ENCODE data around the gene EIF3A.
"Not testable (repeated sequence)": the region's sequence is repeated elsewhere in the genome, so short reads cannot be mapped to it uniquely, and the experiment has no call there.

The EIF3A gene

DNA sequence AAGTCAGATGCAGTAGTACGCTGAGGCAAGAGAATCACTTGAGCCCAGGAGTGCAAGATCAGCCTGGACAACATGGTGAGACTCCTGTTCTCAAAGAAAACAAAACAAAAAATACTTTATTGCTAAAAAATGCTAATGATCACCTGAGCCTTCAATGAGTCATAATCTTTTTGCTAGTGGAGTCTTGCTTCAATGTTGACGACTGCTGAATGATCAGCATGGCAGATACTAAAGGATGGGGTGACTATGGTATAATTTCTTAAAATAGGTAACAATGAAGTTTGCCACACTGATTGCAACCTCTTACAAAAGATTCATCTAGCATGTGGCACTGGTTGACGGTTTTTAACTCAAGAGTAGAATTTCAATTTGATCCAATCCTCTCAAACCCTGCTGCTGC, 28.8 kb downstream of the EIF3A start:
- H3K27me3 Mint-ChIP-seq: no peaks in the 10 kb centered on the region
- no peak for DNase-seq
- H3K36me3 Mint-ChIP-seq: peaks cover 54 to 75% of the 10 kb centered on the region in 2 donors
- no peaks in the 10 kb centered on the region for H3K9me3 Mint-ChIP-seq
- H3K4me3 Mint-ChIP-seq: no peak overlapping the region
- H3K27ac Mint-ChIP-seq: no peak overlapping the region
- no peak for ATAC-seq (replicated peaks)
- peaks cover 19 to 23% of the 10 kb centered on the region in 2 donors for H3K4me1 Mint-ChIP-seq

DNA sequence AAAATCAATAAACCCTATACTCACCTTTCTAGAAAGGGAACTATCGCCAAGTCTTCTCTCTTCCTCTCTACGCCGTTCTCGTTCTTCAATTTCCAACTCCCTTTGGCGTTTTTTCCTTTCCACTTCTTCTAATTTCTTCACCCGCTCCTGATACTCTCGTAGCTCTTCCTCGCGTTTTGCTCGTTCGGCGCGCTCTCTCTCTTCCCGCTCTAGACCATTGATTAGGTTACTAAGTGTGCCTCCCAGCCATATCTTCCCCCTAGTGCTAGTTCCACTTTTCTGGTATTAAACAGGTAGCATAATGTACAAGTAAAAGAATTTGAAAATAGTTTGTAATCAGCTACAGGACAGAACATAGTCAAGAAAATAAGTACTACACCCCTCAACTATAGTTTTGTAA, 30.8 kb downstream of the EIF3A start:
- DNase-seq (no peak), ATAC-seq (replicated peaks) (no peak)
- Mint-ChIP-seq H3K36me3 (peaks cover 64 to 85% of the 10 kb centered on the region in 2 donors), H3K27me3 (no peaks in the 10 kb centered on the region), H3K4me3 (no peak overlapping the region), H3K9me3 (no peaks in the 10 kb centered on the region), H3K4me1 (peaks cover 19 to 23% of the 10 kb centered on the region in 2 donors), H3K27ac (no peak overlapping the region)

DNA sequence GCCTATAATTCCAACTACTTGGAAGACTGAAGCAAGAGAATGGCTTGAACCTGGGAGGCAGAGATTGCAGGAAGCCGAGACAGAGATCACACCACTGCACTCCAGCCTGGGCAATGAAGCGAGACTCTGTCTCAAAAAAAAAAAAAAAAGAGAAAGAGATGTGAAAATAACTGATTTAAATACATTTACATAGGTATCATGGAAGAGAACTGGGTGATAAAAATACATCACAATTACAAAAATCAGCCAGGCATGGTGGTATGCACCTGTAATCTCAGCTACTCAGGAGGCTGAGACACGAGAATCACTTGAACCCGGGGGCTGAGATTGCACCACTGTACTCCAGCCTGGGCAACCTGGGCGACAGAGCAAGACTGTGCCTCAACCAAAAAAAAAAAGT, 31.3 kb downstream of the EIF3A start:
- Mint-ChIP-seq H3K27ac (no peak overlapping the region), H3K4me1 (peaks cover 19 to 23% of the 10 kb centered on the region in 2 donors), H3K9me3 (no peaks in the 10 kb centered on the region), H3K27me3 (no peaks in the 10 kb centered on the region), H3K36me3 (peaks cover 63 to 84% of the 10 kb centered on the region in 2 donors), H3K4me3 (no peak overlapping the region)
- DNase-seq (no peak), ATAC-seq (replicated peaks) (peak; percentile 14 to 29)

DNA sequence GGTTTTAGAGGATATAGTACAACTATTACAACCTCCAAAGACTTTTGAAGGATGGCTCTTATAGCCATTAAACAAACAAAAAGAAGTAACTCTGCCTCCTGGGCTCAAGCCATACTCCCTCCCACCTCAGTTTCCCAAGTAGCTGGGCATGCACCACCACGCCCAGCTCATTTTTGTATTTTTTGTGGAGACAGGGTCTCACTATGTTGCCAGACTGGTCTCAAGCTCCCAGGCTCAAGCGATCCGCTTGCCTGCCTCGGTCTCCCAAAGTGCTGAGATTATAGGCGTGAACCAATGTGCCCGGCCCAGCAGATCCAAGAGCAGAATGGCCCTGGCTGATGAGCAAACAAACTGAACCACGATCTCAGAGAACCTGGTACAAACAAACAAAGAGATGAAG, 35.1 kb downstream of the EIF3A start:
- Mint-ChIP-seq H3K27ac (no peak overlapping the region), H3K36me3 (peaks cover 78 to 89% of the 10 kb centered on the region in 2 donors), H3K27me3 (no peaks in the 10 kb centered on the region), H3K4me3 (no peak overlapping the region), H3K4me1 (peaks cover 19 to 21% of the 10 kb centered on the region in 2 donors), H3K9me3 (no peaks in the 10 kb centered on the region)
- ATAC-seq (replicated peaks) (no peak), DNase-seq (no peak)

DNA sequence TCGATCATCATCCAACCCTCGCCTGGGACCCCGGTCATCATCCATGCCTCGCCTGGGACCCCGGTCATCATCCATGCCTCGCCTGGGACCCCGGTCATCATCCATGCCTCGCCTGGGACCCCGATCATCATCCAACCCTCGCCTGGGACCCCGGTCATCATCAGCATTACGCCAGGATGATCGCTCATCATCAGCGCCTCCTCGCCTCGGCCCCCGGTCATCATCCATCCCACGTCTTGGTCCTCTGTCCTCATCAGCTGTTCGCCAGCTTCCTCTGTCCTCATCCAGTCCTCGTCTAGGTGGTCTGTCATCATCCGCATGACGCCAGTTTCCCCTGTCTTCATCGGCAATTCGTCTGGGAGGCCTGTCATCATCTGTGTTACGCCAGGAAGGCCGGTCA, 38.4 kb downstream of the EIF3A start:
- ATAC-seq (replicated peaks) (no peak), DNase-seq (no peak)
- Mint-ChIP-seq H3K4me1 (peaks cover 14% of the 10 kb centered on the region in 2 donors), H3K4me3 (no peak overlapping the region), H3K9me3 (no peaks in the 10 kb centered on the region), H3K27me3 (peaks cover 0 to under 1% of the 10 kb centered on the region in 2 donors), H3K36me3 (peaks cover 82 to 88% of the 10 kb centered on the region in 2 donors), H3K27ac (peak overlapping the region; percentile 56)

- peaks cover 0 to 4% of the 10 kb centered on the region in 2 donors for H3K27me3 Mint-ChIP-seq
- peaks cover 77 to 85% of the 10 kb centered on the region in 2 donors for H3K36me3 Mint-ChIP-seq
- no peak overlapping the region for H3K4me3 Mint-ChIP-seq
- ATAC-seq (replicated peaks) (no peak), DNase-seq (no peak)
- H3K9me3 Mint-ChIP-seq: no peaks in the 10 kb centered on the region
- no peak overlapping the region for H3K27ac Mint-ChIP-seq
- H3K4me1 Mint-ChIP-seq: peaks cover 14% of the 10 kb centered on the region in 2 donors
These were observed 39.3 kb downstream of the EIF3A start for GRCh38 chr10:119041326-119041725.

- ATAC-seq (replicated peaks): no peak
- Mint-ChIP-seq H3K4me1 (peaks cover 14% of the 10 kb centered on the region in 2 donors), H3K9me3 (no peaks in the 10 kb centered on the region), H3K27ac (no peak overlapping the region), H3K27me3 (peaks cover 0 to 4% of the 10 kb centered on the region in 2 donors), H3K36me3 (peaks cover 69 to 79% of the 10 kb centered on the region in 2 donors), H3K4me3 (no peak overlapping the region)
- DNase-seq: no peak
These were observed 41.5 kb downstream of the EIF3A start for GRCh38 chr10:119039161-119039560.

DNA sequence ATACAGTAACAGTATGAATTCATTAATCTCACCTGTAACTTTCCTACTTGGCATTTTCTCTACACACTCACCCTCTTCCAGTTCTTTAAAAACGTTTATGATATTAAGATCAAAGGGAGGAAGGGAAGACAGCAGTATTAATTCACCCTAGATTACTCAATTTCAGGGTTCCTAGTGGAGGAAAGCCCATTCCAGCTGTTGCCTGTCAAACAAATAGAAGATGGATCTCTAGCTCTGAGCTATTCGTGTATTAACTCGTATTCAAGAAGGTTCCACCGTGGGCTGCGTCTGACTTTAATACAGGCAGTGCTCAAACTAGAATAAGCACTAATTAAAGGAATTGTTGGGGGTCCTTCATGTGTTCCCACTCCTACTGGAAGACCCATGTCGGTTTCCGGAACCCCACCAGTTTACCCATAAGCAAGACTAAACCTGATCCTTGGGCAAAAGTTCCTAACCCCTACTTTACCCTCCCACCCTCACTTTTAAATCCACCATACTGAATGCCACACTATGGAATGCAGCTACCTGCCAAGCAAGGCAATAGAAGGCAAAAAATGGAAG, 49.0 kb downstream of the EIF3A start:
- no peak overlapping the region for H3K27ac Mint-ChIP-seq
- ATAC-seq (replicated peaks) (no peak), DNase-seq (no peak)
- no peaks in the 10 kb centered on the region for H3K9me3 Mint-ChIP-seq
- peaks cover 18 to 24% of the 10 kb centered on the region in 2 donors for H3K27me3 Mint-ChIP-seq
- peak overlapping the region in 1 of 2 donors; percentile 15 for H3K4me3 Mint-ChIP-seq
- peaks cover 8 to 23% of the 10 kb centered on the region in 2 donors for H3K4me1 Mint-ChIP-seq
- H3K36me3 Mint-ChIP-seq: peaks cover 15 to 29% of the 10 kb centered on the region in 2 donors

DNA sequence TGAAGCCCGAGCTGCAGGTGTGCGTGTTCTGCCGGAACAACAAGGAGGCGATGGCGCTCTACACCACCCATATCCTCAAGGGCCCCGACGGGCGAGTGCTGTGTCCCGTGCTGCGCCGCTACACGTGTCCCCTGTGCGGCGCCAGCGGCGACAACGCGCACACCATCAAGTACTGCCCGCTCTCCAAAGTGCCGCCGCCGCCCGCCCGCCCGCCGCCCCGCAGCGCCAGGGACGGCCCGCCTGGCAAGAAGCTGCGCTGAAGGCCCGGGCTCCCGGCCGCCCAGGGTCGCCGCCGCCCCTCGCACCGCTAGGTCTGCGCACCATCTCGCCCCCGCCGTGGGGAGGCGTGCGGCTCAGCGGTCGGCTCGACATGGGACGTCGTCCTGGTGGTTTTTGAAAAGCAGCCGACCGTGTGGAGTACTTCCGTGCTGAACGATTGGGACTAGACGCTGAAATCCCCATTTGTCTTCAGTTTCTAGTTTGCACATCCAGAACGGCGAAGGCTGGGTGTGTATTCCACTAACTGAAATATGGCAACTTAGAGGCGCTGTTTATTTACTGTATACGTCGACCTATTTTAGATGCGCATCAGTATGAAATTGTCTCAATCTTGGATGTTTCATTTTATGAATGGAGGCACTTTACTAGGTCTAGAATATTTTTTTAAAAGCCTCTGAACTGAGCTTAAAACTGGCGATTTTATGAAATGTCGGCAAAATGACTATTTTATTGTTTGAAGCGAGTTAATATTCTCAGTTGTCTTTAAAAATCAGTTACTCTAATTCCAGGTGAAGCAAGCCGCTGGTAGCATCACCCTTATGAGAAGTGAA, 50.0 kb downstream of the EIF3A start:
- ATAC-seq (replicated peaks) (peak; percentile 80 to 83), DNase-seq (peak; percentile 69)
- H3K27ac Mint-ChIP-seq: peak overlapping the region; percentile 79
- H3K4me1 Mint-ChIP-seq: peaks cover 8 to 23% of the 10 kb centered on the region in 2 donors
- H3K4me3 Mint-ChIP-seq: peak overlapping the region; percentile 60 to 70
- peaks cover 18 to 33% of the 10 kb centered on the region in 2 donors for H3K27me3 Mint-ChIP-seq
- H3K36me3 Mint-ChIP-seq: peaks cover 13 to 24% of the 10 kb centered on the region in 2 donors
- no peaks in the 10 kb centered on the region for H3K9me3 Mint-ChIP-seq

DNA sequence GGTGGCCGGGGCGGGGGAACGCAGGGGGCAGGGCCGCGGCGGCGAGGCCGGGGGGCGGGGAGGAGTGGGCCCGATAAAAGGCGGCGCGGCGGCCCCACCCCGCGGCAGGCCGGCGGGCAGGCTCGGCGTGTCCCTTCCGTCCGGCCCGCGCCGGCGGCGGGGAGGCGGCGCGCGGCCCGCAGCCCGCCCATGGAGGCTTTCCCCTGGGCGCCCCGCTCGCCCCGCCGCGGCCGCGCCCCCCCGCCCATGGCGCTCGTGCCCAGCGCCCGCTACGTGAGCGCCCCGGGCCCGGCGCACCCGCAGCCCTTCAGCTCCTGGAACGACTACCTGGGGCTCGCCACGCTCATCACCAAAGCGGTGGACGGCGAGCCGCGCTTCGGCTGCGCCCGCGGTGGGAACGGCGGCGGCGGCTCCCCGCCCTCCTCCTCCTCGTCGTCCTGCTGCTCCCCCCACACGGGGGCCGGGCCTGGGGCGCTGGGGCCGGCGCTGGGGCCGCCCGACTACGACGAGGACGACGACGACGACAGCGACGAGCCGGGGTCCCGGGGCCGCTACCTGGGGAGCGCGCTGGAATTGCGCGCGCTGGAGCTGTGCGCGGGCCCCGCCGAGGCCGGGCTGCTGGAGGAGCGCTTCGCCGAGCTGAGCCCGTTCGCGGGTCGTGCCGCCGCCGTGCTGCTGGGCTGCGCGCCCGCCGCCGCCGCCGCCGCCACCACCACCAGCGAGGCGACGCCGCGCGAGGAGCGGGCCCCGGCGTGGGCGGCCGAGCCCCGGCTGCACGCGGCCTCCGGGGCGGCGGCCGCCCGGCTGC, 50.8 kb downstream of the EIF3A start, which contains the start of gene NANOS1:
NANOS1 (plus strand) TSS at position 102 of the 808 bp plus-strand sequence; CDS start at position 190, 88 bp downstream.
- Mint-ChIP-seq H3K4me1 (peaks cover 8 to 23% of the 10 kb centered on the region in 2 donors), H3K27ac (no peak within 1 kb of the TSS), H3K4me3 (peak within 1 kb of the TSS; percentile 56 to 73), H3K9me3 (no peaks in the 10 kb centered on the region), H3K36me3 (peaks cover 13 to 24% of the 10 kb centered on the region in 2 donors), H3K27me3 (peaks cover 18 to 41% of the 10 kb centered on the region in 2 donors)
- peak; percentile 18 for DNase-seq
- ATAC-seq (replicated peaks): peak; percentile 4 to 25

- DNase-seq (peak; percentile 44), ATAC-seq (replicated peaks) (peak; percentile 26 to 56)
- H3K27me3 Mint-ChIP-seq: peaks cover 19 to 44% of the 10 kb centered on the region in 2 donors
- H3K9me3 Mint-ChIP-seq: no peaks in the 10 kb centered on the region
- peak overlapping the region; percentile 56 to 73 for H3K4me3 Mint-ChIP-seq
- H3K36me3 Mint-ChIP-seq: peaks cover 7 to 16% of the 10 kb centered on the region in 2 donors
- H3K27ac Mint-ChIP-seq: no peak overlapping the region
- peaks cover 8 to 23% of the 10 kb centered on the region in 2 donors for H3K4me1 Mint-ChIP-seq
These were observed 51.6 kb downstream of the EIF3A start for GRCh38 chr10:119028900-119029612.

DNA sequence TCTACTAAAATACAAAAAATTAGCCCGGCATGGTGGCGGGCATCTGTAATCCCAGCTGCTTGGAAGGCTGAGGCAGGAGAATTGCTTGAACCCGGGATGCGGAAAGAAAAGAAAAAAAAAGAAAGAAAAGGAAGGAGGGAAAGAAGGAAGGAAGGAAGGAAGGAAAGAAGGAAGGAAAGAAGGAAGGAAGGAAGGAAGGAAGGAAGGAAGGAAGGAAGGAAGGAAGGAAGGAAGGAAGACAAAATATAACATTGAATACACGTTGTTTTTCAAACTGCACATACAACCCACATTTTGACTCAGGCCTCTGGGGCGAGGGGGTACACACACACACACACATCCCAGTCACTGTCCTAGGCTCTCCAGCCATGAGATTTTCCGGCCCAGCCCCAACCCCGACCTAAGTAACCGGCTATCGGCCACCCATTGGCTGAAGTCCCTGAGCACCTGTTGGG, 52.1 kb downstream of the EIF3A start:
- H3K36me3 Mint-ChIP-seq: peaks cover 3 to 12% of the 10 kb centered on the region in 2 donors
- DNase-seq; H3K9me3 Mint-ChIP-seq; H3K27ac Mint-ChIP-seq; ATAC-seq (replicated peaks): not testable (repeated sequence)
- H3K27me3 Mint-ChIP-seq: peaks cover 24 to 50% of the 10 kb centered on the region in 2 donors
- peak overlapping the region; percentile 56 to 73 for H3K4me3 Mint-ChIP-seq
- H3K4me1 Mint-ChIP-seq: peaks cover 8 to 23% of the 10 kb centered on the region in 2 donors

GRCh38 chr10:119026301-119027110, 54.1 kb downstream of the EIF3A start:
- H3K4me1 Mint-ChIP-seq: peaks cover 2 to 10% of the 10 kb centered on the region in 2 donors
- DNase-seq (no peak), ATAC-seq (replicated peaks) (no peak)
- no peak overlapping the region for H3K4me3 Mint-ChIP-seq
- no peak overlapping the region for H3K27ac Mint-ChIP-seq
- peaks cover 0 to 3% of the 10 kb centered on the region in 2 donors for H3K36me3 Mint-ChIP-seq
- peaks cover 34 to 60% of the 10 kb centered on the region in 2 donors for H3K27me3 Mint-ChIP-seq
- H3K9me3 Mint-ChIP-seq: no peaks in the 10 kb centered on the region
